Muscle of leg (tissue), 11 donors: ENCODE data around the gene FOXK2. TPM values are rescaled to one million over a fixed set of nuclear protein-coding genes. Genes with fewer than 3 reads are reported as not detected.

Experiments used
- DNase-seq: peaks from one replicate; pipeline ENCODE4 v3.0.0; 2013
- H3K27ac ChIP-seq: one replicate; pipeline ENCODE4 v1.5.1; 2013; ENCODE audit warnings: mild to moderate bottlenecking, low read length, control low read depth
- H3K27me3 ChIP-seq: one replicate; pipeline ENCODE4 v1.6.1; 2013; ENCODE audit warnings: low read length; ENCODE audit not compliant: control insufficient read depth, insufficient read depth
- H3K36me3 ChIP-seq: one replicate; pipeline ENCODE4 v1.6.1; 2013; ENCODE audit warnings: low read length; ENCODE audit not compliant: control insufficient read depth, insufficient read depth
- H3K4me1 ChIP-seq: one replicate; pipeline ENCODE4 v1.6.1; 2013; ENCODE audit warnings: low read length; ENCODE audit not compliant: control insufficient read depth, insufficient read depth
- H3K4me3 ChIP-seq: one replicate; pipeline ENCODE4 v1.5.1; 2013; ENCODE audit warnings: low read length, control low read depth
- H3K9me3 ChIP-seq: replicated peaks from 2 replicates; pipeline ENCODE4 v1.6.1; 2013; ENCODE audit warnings: low read depth, low read length; ENCODE audit not compliant: control insufficient read depth
- WGBS: methylation state at CpG from one replicate; pipeline ENCODE4 v1.1.5; 2013; ENCODE audit warnings: missing lambda C conversion rate; ENCODE audit not compliant: insufficient coverage; 5-methylcytosine and 5-hydroxymethylcytosine counted together
- polyA plus RNA-seq, 8 donors: library from polyadenylated mRNA; unstranded; fragments of 120-200 nt; gene quantifications; one replicate each; pipeline versions ENCODE4 v1.2.1 to v1.2.3, GENCODE V29; 2013; ENCODE audit warnings: inconsistent platforms in 1 of 8, low replicate concordance in 1 of 8; ENCODE audit not compliant: insufficient read length in 8 of 8, insufficient read depth in 1 of 8
- total RNA-seq: library from RNA; stranded (reverse); fragments of 120-200 nt; gene quantifications from one replicate; pipeline ENCODE4 v1.2.4, GENCODE V29; 2013

Gene FOXK2
- total and polyA plus RNA-seq, 9 donors, result 31.8 to 47.3 (median 38.3) TPM

- Histone ChIP-seq H3K4me1 (peaks cover 21% of the 10 kb centered on the region), H3K4me3 (no peak overlapping the region), H3K9me3 (no peaks in the 10 kb centered on the region), H3K36me3 (peaks cover 82% of the 10 kb centered on the region), H3K27me3 (no peaks in the 10 kb centered on the region), H3K27ac (peak overlapping the region; percentile 71)
- 69% methylated on average over 10 of the region's 20 CpGs for WGBS
- peak; percentile 55 for DNase-seq
Measured at GRCh38 chr17:82602986-82603710, 83.6 kb downstream of the FOXK2 start.

GRCh38 chr17:82603981-82604448, 84.5 kb downstream of the FOXK2 start:
- H3K4me1 ChIP-seq, result peaks cover 21% of the 10 kb centered on the region
- 53% methylated on average over 10 of the region's 18 CpGs for WGBS
- H3K27me3 ChIP-seq, result no peaks in the 10 kb centered on the region
- DNase-seq, result peak; percentile 86
- H3K4me3 ChIP-seq, result no peak overlapping the region
- no peaks in the 10 kb centered on the region for H3K9me3 ChIP-seq
- peaks cover 79% of the 10 kb centered on the region for H3K36me3 ChIP-seq
- H3K27ac ChIP-seq, result peak overlapping the region; percentile 71

DNA sequence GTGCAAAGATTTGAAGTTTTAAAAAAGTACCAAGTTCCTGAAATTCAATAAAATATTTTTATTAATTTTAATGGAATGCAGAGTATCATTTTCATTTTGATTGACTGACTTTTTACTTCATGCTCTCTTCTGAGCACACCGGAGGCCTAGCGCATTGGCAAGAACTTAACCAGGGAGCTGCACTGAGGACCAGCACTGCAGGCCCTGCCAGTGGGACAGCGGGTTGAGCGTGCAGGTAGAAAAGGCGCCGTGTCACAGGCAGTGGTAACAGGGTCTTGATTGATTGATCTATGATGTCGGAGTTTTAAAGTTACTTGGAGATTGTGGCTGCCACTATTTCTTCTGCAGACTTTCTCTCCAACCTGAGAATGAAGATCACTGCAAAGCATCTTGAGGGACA, 85.0 kb downstream of the FOXK2 start:
- 86% methylated on average over 2 of the region's 7 CpGs for WGBS

GRCh38 chr17:82605939-82606600, 86.5 kb downstream of the FOXK2 start:
- WGBS, result 89% methylated on average over 7 of the region's 16 CpGs
- H3K4me3 ChIP-seq, result no peak overlapping the region
- H3K27ac ChIP-seq, result no peak overlapping the region
- peaks cover 21% of the 10 kb centered on the region for H3K4me1 ChIP-seq
- peaks cover 70% of the 10 kb centered on the region for H3K36me3 ChIP-seq
- H3K27me3 ChIP-seq, result no peaks in the 10 kb centered on the region
- no peaks in the 10 kb centered on the region for H3K9me3 ChIP-seq
- DNase-seq, result no peak

More for the DNA sequence above, 85.0 kb downstream of the FOXK2 start:
- no peak overlapping the region for H3K27ac ChIP-seq
- H3K36me3 ChIP-seq, result peaks cover 78% of the 10 kb centered on the region
- DNase-seq, result no peak
- H3K27me3 ChIP-seq, result no peaks in the 10 kb centered on the region
- no peak overlapping the region for H3K4me3 ChIP-seq
- no peaks in the 10 kb centered on the region for H3K9me3 ChIP-seq
- peaks cover 21% of the 10 kb centered on the region for H3K4me1 ChIP-seq

DNA sequence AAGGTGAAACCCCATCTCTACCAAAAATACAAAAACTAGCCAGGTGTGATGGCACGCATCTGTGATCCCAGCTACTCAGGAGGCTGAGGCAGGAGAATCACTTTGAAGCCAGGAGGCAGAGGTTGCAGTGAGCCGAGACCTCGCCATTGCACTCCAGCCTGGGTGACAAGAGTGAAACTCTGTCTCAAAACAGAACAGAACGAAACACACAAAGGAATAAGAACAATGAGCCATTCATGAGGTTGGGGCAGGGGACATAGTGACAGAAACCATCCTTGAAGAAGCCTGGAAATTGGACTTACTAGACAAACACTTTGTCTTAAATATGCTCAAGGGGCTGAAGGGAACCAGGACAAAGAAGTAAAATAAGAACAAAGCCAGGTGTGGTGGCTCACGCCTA, 89.3 kb downstream of the FOXK2 start:
- peaks cover 5% of the 10 kb centered on the region for H3K4me1 ChIP-seq
- DNase-seq, result no peak
- no peaks in the 10 kb centered on the region for H3K27me3 ChIP-seq
- H3K9me3 ChIP-seq, result no peaks in the 10 kb centered on the region
- H3K36me3 ChIP-seq, result peaks cover 53% of the 10 kb centered on the region
- H3K27ac ChIP-seq, result no peak overlapping the region
- H3K4me3 ChIP-seq, result no peak overlapping the region
- WGBS, result 70% methylated on average over 5 of the region's 5 CpGs

GRCh38 chr17:82609655-82610054, 90.1 kb downstream of the FOXK2 start:
- no peak for DNase-seq
- Histone ChIP-seq H3K9me3 (no peaks in the 10 kb centered on the region), H3K4me1 (peaks cover 4% of the 10 kb centered on the region), H3K4me3 (no peak overlapping the region), H3K36me3 (peaks cover 54% of the 10 kb centered on the region), H3K27me3 (no peaks in the 10 kb centered on the region), H3K27ac (no peak overlapping the region)
- WGBS, result 80% methylated on average over 1 of the region's 4 CpGs

DNA sequence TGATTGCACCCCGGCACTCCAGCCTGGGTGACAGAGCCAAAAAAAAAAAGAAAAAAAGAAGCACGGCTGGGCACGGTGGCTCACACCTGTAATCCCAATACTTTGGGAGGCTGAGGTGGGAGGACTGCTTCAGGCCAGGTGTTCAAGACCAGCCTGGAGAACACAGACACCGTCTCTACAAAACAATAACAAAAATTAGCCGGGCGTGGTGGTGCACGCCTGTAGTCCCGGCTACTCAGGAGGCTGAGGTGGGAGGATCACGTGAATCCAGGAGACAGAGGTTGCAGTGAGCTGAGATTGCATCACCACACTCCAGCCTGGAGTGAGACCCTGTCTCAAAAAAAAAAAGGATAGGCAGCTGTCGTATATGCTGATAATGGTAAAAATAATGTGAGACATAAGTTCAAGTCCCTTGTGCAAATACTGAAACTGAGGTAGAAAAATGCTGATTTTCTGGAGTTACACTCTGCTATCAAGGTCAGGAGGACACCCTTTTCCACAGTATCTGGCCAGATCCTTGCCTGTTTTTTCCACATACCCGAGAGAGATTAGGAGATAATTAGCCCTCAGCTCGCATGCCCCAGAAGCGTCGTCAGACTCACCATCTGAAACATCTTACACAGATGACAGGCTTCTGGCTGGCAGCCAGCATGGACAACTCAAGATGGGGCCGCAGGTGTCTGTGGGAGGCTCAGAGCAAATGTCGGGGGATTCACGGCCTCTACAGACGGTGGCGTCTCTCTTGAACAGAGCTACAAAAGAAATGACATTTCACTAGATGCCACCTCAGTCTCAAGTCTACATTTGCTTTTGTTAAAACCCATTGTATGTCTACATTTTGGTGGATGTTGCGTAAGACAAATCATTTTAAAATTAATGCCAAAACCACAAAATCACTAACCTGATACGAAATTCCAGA, 91.9 kb downstream of the FOXK2 start:
- H3K27ac ChIP-seq, result no peak overlapping the region
- H3K4me1 ChIP-seq, result peaks cover 4% of the 10 kb centered on the region
- WGBS, result 40% methylated on average over 7 of the region's 21 CpGs
- peaks cover 56% of the 10 kb centered on the region for H3K36me3 ChIP-seq
- no peaks in the 10 kb centered on the region for H3K27me3 ChIP-seq
- peak; percentile 65 for DNase-seq
- H3K4me3 ChIP-seq, result no peak overlapping the region
- no peaks in the 10 kb centered on the region for H3K9me3 ChIP-seq

DNA sequence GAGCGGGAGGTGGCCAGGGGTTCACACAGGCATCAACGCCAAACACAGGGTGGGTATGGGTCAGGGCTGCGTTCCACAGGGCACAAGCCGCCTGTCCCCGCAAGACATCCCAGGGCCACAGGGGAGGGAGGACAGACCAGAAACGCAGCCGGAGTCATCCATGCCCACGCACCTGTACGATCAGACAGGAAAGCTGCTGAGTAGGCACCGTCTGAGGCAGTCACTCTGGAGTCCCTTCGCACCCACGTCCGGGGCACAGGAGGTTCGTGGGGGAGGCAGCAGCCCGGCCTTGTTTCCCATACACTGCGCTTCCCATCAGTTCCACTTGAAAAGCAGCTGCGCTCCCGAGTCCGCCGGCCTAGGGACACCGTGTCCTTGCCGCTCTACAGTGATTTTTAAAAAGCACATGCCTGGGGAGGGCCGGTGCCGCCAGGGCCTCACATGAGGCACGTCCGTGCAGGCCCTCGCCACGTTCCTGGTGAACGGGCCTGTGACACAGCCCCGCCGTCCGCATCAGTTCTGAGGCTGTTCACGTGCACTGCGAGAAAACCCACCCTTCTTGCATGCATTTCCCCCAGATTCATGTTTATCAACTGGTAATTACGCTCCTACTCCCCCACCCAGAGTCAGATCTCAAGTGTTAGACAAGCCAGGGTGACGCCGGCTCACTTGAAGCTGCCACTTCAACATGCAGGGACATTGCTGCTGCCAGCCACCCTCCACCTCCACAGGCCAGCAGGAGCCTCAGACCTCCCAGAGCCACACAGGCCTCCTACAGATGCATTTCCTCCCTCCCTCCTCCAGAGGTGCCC, 94.0 kb downstream of the FOXK2 start:
- H3K27me3 ChIP-seq, result no peaks in the 10 kb centered on the region
- H3K4me1 ChIP-seq, result peaks cover 4% of the 10 kb centered on the region
- no peak overlapping the region for H3K27ac ChIP-seq
- DNase-seq, result no peak
- H3K4me3 ChIP-seq, result no peak overlapping the region
- WGBS, result 78% methylated on average over 37 of the region's 37 CpGs
- peaks cover 67% of the 10 kb centered on the region for H3K36me3 ChIP-seq
- H3K9me3 ChIP-seq, result no peaks in the 10 kb centered on the region

DNA sequence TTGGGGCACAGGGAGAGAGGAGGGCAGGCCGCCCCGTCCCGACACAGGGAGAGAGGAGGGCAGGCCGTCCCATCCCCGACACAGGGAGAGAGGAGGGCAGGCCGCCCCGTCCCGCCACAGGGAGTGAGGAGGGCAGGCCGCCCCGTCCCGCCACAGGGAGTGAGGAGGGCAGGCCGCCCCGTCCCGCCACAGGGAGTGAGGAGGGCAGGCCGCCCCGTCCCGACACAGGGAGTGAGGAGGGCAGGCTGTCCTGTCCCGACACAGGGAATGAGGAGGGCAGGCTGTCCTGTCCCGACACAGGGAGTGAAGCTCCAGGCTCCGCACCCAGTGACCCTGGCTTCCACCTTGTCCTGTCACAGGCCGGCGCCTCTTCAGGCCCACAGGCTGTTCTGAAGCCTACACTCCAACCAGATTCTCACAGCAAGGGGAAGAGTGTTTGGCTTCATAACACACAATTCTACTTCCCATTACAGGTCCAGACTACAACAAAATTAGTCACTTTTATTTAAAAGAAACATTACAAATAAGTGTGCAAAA, 94.6 kb downstream of the FOXK2 start:
- Histone ChIP-seq H3K27ac (no peak overlapping the region), H3K27me3 (no peaks in the 10 kb centered on the region), H3K36me3 (peaks cover 70% of the 10 kb centered on the region), H3K4me3 (no peak overlapping the region), H3K4me1 (peaks cover 4% of the 10 kb centered on the region), H3K9me3 (no peaks in the 10 kb centered on the region)
- WGBS, result 83% methylated on average over 8 of the region's 22 CpGs
- DNase-seq, result no peak
